Panc1 (cell line): Measurements from ENCODE around the gene OGFRL1. TPM values are rescaled to one million over a fixed set of nuclear protein-coding genes. Genes with fewer than 3 reads are reported as not detected.

Experiments
- ATAC-seq: fragments of 200-7000 bp; cut with Tn5 transposase; 2 replicates; pipeline ENCODE4 v1.9.1; 2020; ENCODE audit warnings: mild to moderate bottlenecking, moderate library complexity
- BruUV-seq: library from RNA; stranded (reverse); fragments of 400-500 nt; replicated peaks from 2 replicates; lab custom pipeline; 2021; lab: Mats Ljungman, UMichigan
- CTCF ChIA-PET: fragments of 300-600 bp; sonication (Branson Sonifier 250); formaldehyde crosslinking; loops from one replicate; lab custom pipeline; 2022; ENCODE audit warnings: antibody characterized with exemption; lab: Charles Lee
- POLR2A ChIA-PET: fragments of 300-600 bp; sonication (Branson Sonifier 250); formaldehyde crosslinking; loops from one replicate; lab custom pipeline; 2022; ENCODE audit warnings: antibody characterized with exemption; lab: Charles Lee
- DNase-seq: peaks from one replicate; pipeline ENCODE4 v3.0.0-alpha.2; 2010; ENCODE audit warnings: low read depth, low spot score
- H3K27ac ChIP-seq: 2 replicates; pipeline ENCODE4 v1.5.1; 2011; ENCODE audit warnings: mild to moderate bottlenecking, low read length, inconsistent platforms
- H3K27me3 ChIP-seq: fragments of 200-500 bp; sonication (Bioruptor generic); 2 replicates; pipeline ENCODE4 v1.6.0; 2014; ENCODE audit warnings: low read length, inconsistent platforms; ENCODE audit not compliant: control insufficient read depth, insufficient read depth
- H3K36me3 ChIP-seq: fragments of 200-500 bp; sonication (Bioruptor generic); 2 replicates; pipeline ENCODE4 v1.5.1; 2014; ENCODE audit warnings: inconsistent platforms, mild to moderate bottlenecking, low read length, moderate library complexity; ENCODE audit not compliant: control insufficient read depth, insufficient read depth
- H3K4me1 ChIP-seq: 2 replicates; pipeline ENCODE4 v1.5.1; 2011; ENCODE audit warnings: inconsistent platforms, mild to moderate bottlenecking, low read length, moderate library complexity; ENCODE audit not compliant: control insufficient read depth, insufficient read depth
- H3K4me3 ChIP-seq, 2 experiments: 2 replicates each; pipeline ENCODE4 v1.5.1; 2011 to 2012; ENCODE audit warnings: low read depth in 2 of 2, low read length in 2 of 2, mild to moderate bottlenecking in 2 of 2, inconsistent platforms in 1 of 2, moderate library complexity in 1 of 2
- H3K9me3 ChIP-seq: fragments of 200-500 bp; sonication (Bioruptor generic); 2 replicates; pipeline ENCODE4 v1.5.1; 2014; ENCODE audit warnings: low read depth, mild to moderate bottlenecking, inconsistent platforms, low read length, moderate library complexity; ENCODE audit not compliant: control insufficient read depth, insufficient read depth
- CTCF ChIP-seq: fragments of 450-650 bp; IDR thresholded peaks from 2 replicates; pipeline ENCODE4 v1.5.1; 2017; ENCODE audit warnings: mild to moderate bottlenecking
- POLR2AphosphoS5 ChIP-seq: IDR thresholded peaks from 2 replicates; pipeline ENCODE4 v1.6.1; 2012; ENCODE audit warnings: mild to moderate bottlenecking, low read depth, low read length, moderate library complexity
- REST ChIP-seq, 2 experiments: IDR thresholded peaks; 2 replicates each; pipeline ENCODE4 v1.6.1; 2011 to 2012; ENCODE audit warnings: low read depth in 2 of 2, control low read depth in 1 of 2, low read length in 1 of 2, mild to moderate bottlenecking in 1 of 2, moderate library complexity in 1 of 2; ENCODE audit not compliant: insufficient read depth in 1 of 2
- SIN3A ChIP-seq: IDR thresholded peaks from 2 replicates; pipeline ENCODE4 v1.6.1; 2012; ENCODE audit warnings: low read depth, mild to moderate bottlenecking, low read length, moderate library complexity, borderline replicate concordance; ENCODE audit not compliant: insufficient read depth
- TCF7L2 ChIP-seq: IDR thresholded peaks from 2 replicates; pipeline ENCODE4 v1.6.1; 2011; ENCODE audit warnings: mild to moderate bottlenecking, low read depth, low read length, inconsistent platforms
- in situ Hi-C: cut with HindIII; loops from 2 replicates; pipeline ENCODE4 v1.10.0; 2016; ENCODE audit warnings: low sequenced_read_pairs, low pct_unique_long_range_greater_than_20kb
- intact Hi-C: fragments of 100-400 bp; cut with micrococcal nuclease; formaldehyde crosslinking; loops from one replicate; pipeline ENCODE4 v1.10.0; 2022; ENCODE audit not compliant: unreplicated experiment
- total RNA-seq: library from RNA; stranded (reverse); gene quantifications from one replicate; pipeline ENCODE4 v1.2.1, GENCODE V29; 2021; ENCODE audit not compliant: unreplicated experiment

The OGFRL1 gene
- total RNA-seq, 1 experiment from 2014 or later: 17.2 TPM

- no TSS peak for BruUV-seq
- H3K27me3 ChIP-seq: no peaks in the 10 kb centered on the region
- DNase-seq (no peak), ATAC-seq (no peak)
- TF ChIP-seq REST (IDR thresholded peaks at IDR 0.05; ENCODE audit: insufficient read depth in 1 of 2, low read depth in 2 of 2, low read length in 1 of 2) (no peak), CTCF (no peak), TCF7L2 (no peak), POLR2AphosphoS5 (no peak), SIN3A (no peak)
- no peak overlapping the region for H3K4me3 ChIP-seq
- no peak overlapping the region for H3K27ac ChIP-seq
- in situ Hi-C loops: no loop called here
- ChIA-PET CTCF (interaction anchor here (0.6 kb wide), 1 partner anchor 9 kb away, joined by 3 read pairs; the partner anchor contains the start of gene OGFRL1), POLR2A (no interaction called here)
- H3K36me3 ChIP-seq: no peaks in the 10 kb centered on the region
- H3K9me3 ChIP-seq: no peaks in the 10 kb centered on the region
- H3K4me1 ChIP-seq: no peaks in the 10 kb centered on the region
- intact Hi-C loops: no loop called here
These were observed 9.3 kb upstream of the OGFRL1 start for GRCh38 chr6:71279321-71279720.

GRCh38 chr6:71279740-71280139, 8.9 kb upstream of the OGFRL1 start:
- ATAC-seq (peak; percentile 48; the same call in 1 of the 2 replicates), DNase-seq (no peak)
- POLR2A ChIA-PET: no interaction called here
- H3K4me3 ChIP-seq: no peak overlapping the region
- no peak overlapping the region for H3K27ac ChIP-seq
- intact Hi-C loops (no loop called here), in situ Hi-C loops (no loop called here)
- TF ChIP-seq CTCF: no peak
- TF ChIP-seq TCF7L2: no peak
- TF ChIP-seq POLR2AphosphoS5: no peak
- no peak for TF ChIP-seq REST (IDR thresholded peaks at IDR 0.05; ENCODE audit: insufficient read depth in 1 of 2, low read depth in 2 of 2, low read length in 1 of 2)
- no peak for TF ChIP-seq SIN3A
- BruUV-seq: no TSS peak
- H3K27me3 ChIP-seq: no peaks in the 10 kb centered on the region
- H3K36me3 ChIP-seq: no peaks in the 10 kb centered on the region
- CTCF ChIA-PET: interaction anchor here (0.6 kb wide), 1 partner anchor 9 kb away, joined by 3 read pairs; the partner anchor contains the start of gene OGFRL1
- H3K4me1 ChIP-seq: no peaks in the 10 kb centered on the region
- no peaks in the 10 kb centered on the region for H3K9me3 ChIP-seq
